Peyer's patch (tissue), 4 donors: ENCODE data around the gene PLEKHG4. TPM values are rescaled to one million over a fixed set of nuclear protein-coding genes. Genes with fewer than 3 reads are reported as not detected.

Experiments
- DNase-seq, 3 donors: peaks; one replicate each; pipeline ENCODE4 v3.0.0-alpha.2; 2017 to 2019
- H3K27ac ChIP-seq, 4 donors: fragments of 200-600 bp; sonication (generic); one replicate each; pipeline ENCODE4 v1.5.1; 2016 to 2019
- H3K27me3 ChIP-seq, 2 donors: fragments of 200-600 bp; sonication (generic); one replicate each; pipeline ENCODE4 v1.5.1; 2019
- H3K36me3 ChIP-seq, 3 donors: fragments of 200-600 bp; sonication (generic); one replicate each; pipeline ENCODE4 v1.5.1; 2016 to 2019
- H3K4me1 ChIP-seq, 4 donors: fragments of 200-600 bp; sonication (generic); one replicate each; pipeline ENCODE4 v1.5.1; 2016 to 2019
- H3K4me3 ChIP-seq, 4 donors: fragments of 200-600 bp; sonication (generic); 1 replicate in 3 of 4; 2 replicates in 1 of 4; pipeline ENCODE4 v1.5.1; 2016 to 2019; ENCODE audit warnings: mild to moderate bottlenecking in 1 of 4
- H3K9me3 ChIP-seq, 4 donors: fragments of 200-600 bp; sonication (generic); one replicate each; pipeline ENCODE4 v1.5.1; 2016 to 2019; ENCODE audit warnings: mild to moderate bottlenecking in 1 of 4
- CTCF ChIP-seq, 6 experiments: fragments of 450-650 bp in 4 of 6; fragments of 200-600 bp in 2 of 6; sonication (generic) in 1 of 6; IDR thresholded peaks; one replicate each; pipeline ENCODE4 v1.5.1; 2017 to 2019; ENCODE audit warnings: antibody characterized with exemption in 6 of 6, mild to moderate bottlenecking in 3 of 6, moderate library complexity in 1 of 6
- POLR2A ChIP-seq, 2 donors: fragments of 450-650 bp; IDR thresholded peaks; one replicate each; pipeline ENCODE4 v1.5.1; 2017; ENCODE audit warnings: antibody characterized with exemption in 2 of 2, mild to moderate bottlenecking in 2 of 2, moderate library complexity in 2 of 2
- total RNA-seq, 4 donors: library from RNA; depleted of rRNA; stranded (reverse); fragments of >200 nt; gene quantifications; one replicate each; pipeline ENCODE4 v1.1.0, GENCODE V29; 2016

Gene PLEKHG4
- total RNA-seq, 4 donors from 2014 or later = 12.3 to 16.5 (median 14.0) TPM

- DNase-seq = peak in 1 of 3 donors; percentile 29
Observed at GRCh38 chr16:67265834-67266233, 13.5 kb upstream of the PLEKHG4 start.

GRCh38 chr16:67268136-67268579 lies 11.2 kb upstream of the PLEKHG4 start:
- Histone ChIP-seq H3K27me3 (no peaks in the 10 kb centered on the region), H3K27ac (no peak overlapping the region), H3K4me1 (no peaks in the 10 kb centered on the region), H3K9me3 (no peaks in the 10 kb centered on the region), H3K36me3 (no peaks in the 10 kb centered on the region), H3K4me3 (no peak overlapping the region)
- DNase-seq = peak in 2 of 3 donors; percentile 55 to 78
- no peak for TF ChIP-seq POLR2A (IDR thresholded peaks at IDR 0.05)
- no peak for TF ChIP-seq CTCF (IDR thresholded peaks at IDR 0.05)

More at GRCh38 chr16:67265834-67266233, 13.5 kb upstream of the PLEKHG4 start:
- Histone ChIP-seq H3K27ac (no peak overlapping the region), H3K27me3 (no peaks in the 10 kb centered on the region), H3K9me3 (no peaks in the 10 kb centered on the region), H3K36me3 (no peaks in the 10 kb centered on the region), H3K4me1 (no peaks in the 10 kb centered on the region), H3K4me3 (no peak overlapping the region)
- TF ChIP-seq CTCF (IDR thresholded peaks at IDR 0.05) = no peak
- TF ChIP-seq POLR2A (IDR thresholded peaks at IDR 0.05) = no peak

- no peaks in the 10 kb centered on the region for H3K9me3 ChIP-seq
- H3K27me3 ChIP-seq = no peaks in the 10 kb centered on the region
- no peaks in the 10 kb centered on the region for H3K4me1 ChIP-seq
- no peak for TF ChIP-seq POLR2A (IDR thresholded peaks at IDR 0.05)
- TF ChIP-seq CTCF (IDR thresholded peaks at IDR 0.05) = no peak
- DNase-seq = no peak
- H3K36me3 ChIP-seq = no peaks in the 10 kb centered on the region
- H3K27ac ChIP-seq = no peak overlapping the region
- H3K4me3 ChIP-seq = no peak overlapping the region
Observed at GRCh38 chr16:67269766-67270165, 9.6 kb upstream of the PLEKHG4 start.

GRCh38 chr16:67270931-67271338 lies 8.4 kb upstream of the PLEKHG4 start:
- H3K4me3 ChIP-seq = no peak overlapping the region
- H3K27me3 ChIP-seq = no peaks in the 10 kb centered on the region
- peak in 1 of 3 donors; percentile 41 for DNase-seq
- no peak overlapping the region for H3K27ac ChIP-seq
- H3K9me3 ChIP-seq = no peaks in the 10 kb centered on the region
- no peaks in the 10 kb centered on the region for H3K4me1 ChIP-seq
- no peaks in the 10 kb centered on the region for H3K36me3 ChIP-seq
- TF ChIP-seq POLR2A (IDR thresholded peaks at IDR 0.05) (no peak), CTCF (IDR thresholded peaks at IDR 0.05) (no peak)

GRCh38 chr16:67271446-67271845 lies 7.9 kb upstream of the PLEKHG4 start:
- Histone ChIP-seq H3K27me3 (no peaks in the 10 kb centered on the region), H3K4me3 (no peak overlapping the region), H3K9me3 (no peaks in the 10 kb centered on the region), H3K36me3 (no peaks in the 10 kb centered on the region), H3K4me1 (no peaks in the 10 kb centered on the region), H3K27ac (no peak overlapping the region)
- TF ChIP-seq CTCF (IDR thresholded peaks at IDR 0.05) = no peak
- TF ChIP-seq POLR2A (IDR thresholded peaks at IDR 0.05) = no peak
- DNase-seq = no peak

GRCh38 chr16:67275321-67275720 lies 4.0 kb upstream of the PLEKHG4 start:
- Histone ChIP-seq H3K27ac (no peak overlapping the region), H3K9me3 (no peaks in the 10 kb centered on the region)
- TF ChIP-seq POLR2A (IDR thresholded peaks at IDR 0.05) = no peak
- TF ChIP-seq CTCF (IDR thresholded peaks at IDR 0.05) = no peak

More at GRCh38 chr16:67275321-67275720, 4.0 kb upstream of the PLEKHG4 start:
- no peak overlapping the region for H3K4me3 ChIP-seq
- no peaks in the 10 kb centered on the region for H3K27me3 ChIP-seq
- peaks cover 0 to 27% (median 7%) of the 10 kb centered on the region in 4 donors for H3K4me1 ChIP-seq
- H3K36me3 ChIP-seq = no peaks in the 10 kb centered on the region
- no peak for DNase-seq
